ENCODE results near the gene GCLM. TPM values are rescaled to one million over a fixed set of nuclear protein-coding genes. Genes with fewer than 3 reads are reported as not detected.

Gene GCLM
- total and polyA plus RNA-seq, 9 of the 15 experiments (the other 6 are each of a cell fraction or from before 2014, with no cell fraction given) = 9.3 to 71.6 (median 24.5) TPM

DNA sequence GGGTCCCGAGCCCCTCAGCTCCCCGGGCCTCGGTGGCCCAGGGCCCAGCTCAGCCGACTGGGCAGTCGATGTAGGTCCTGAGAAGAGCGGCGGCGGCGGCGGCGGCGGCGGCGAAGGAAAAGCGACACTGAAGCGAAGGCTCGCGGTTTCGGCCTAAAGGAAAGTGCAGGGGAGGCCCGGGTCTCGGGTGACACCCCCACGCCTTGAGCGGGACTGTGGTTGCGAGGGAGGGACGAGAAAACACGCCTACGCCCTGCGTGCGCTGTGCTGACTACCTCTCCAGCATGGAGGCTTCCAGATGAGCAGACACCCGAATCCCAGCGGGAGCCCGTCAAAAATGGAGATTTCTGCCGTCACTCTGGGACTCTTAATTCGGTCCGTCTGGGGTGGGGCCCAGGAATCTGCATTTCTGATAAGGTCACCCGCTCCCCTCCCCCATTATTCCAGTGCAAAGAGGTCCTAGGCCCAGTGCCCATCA, 61.4 kb downstream of the GCLM start (continued):
- TF ChIP-seq DACH1 (IDR thresholded peaks at IDR 0.05; ENCODE audit: partially characterized antibody) (no peak), GABPA (tag; conservative IDR thresholded peaks at IDR 0.05; ENCODE audit: low read depth) (no peak), NR2C2 (CRISPR knock-in tag; IDR thresholded peaks at IDR 0.05) (no peak), NR2C2 (tag; IDR thresholded peaks at IDR 0.05) (peak; percentile 52), DPF2 (IDR thresholded peaks at IDR 0.05) (peak; percentile 56; the same call in 1 of the 2 replicates), ZC3H11A (IDR thresholded peaks at IDR 0.05; ENCODE audit: low read depth, low read length) (no peak), SAFB (IDR thresholded peaks at IDR 0.05; ENCODE audit: borderline replicate concordance, low read depth, low read length) (peak; percentile 45; the same call in 1 of the 2 replicates), PCBP1 (IDR thresholded peaks at IDR 0.05; ENCODE audit: low read depth, low read length, poor library complexity, severe bottlenecking) (no peak), GABPB2 (CRISPR knock-in tag; conservative IDR thresholded peaks at IDR 0.05) (no peak), ERF (CRISPR knock-in tag; IDR thresholded peaks at IDR 0.05) (no peak), RNF219 (CRISPR knock-in tag; IDR thresholded peaks at IDR 0.05) (no peak), RCOR1 (IDR thresholded peaks at IDR 0.05; ENCODE audit: borderline replicate concordance in 1 of 2, low read depth in 2 of 2, low read length in 2 of 2) (peak in 1 of 2 experiments; percentile 76; a peak in 2 of 4 replicates), SP2 (IDR thresholded peaks at IDR 0.05; ENCODE audit: extremely low read depth, low read depth, low read length, poor library complexity, severe bottlenecking) (no peak), RAD51 (IDR thresholded peaks at IDR 0.05; ENCODE audit: borderline replicate concordance, low read depth) (no peak), GTF2B (IDR thresholded peaks at IDR 0.05; ENCODE audit: extremely low read depth, insufficient read length) (peak; percentile 36), TEAD4 (IDR thresholded peaks at IDR 0.05; ENCODE audit: low read length) (peak; percentile 53; the same call in 1 of the 2 replicates), TEAD4 (CRISPR knock-in tag; IDR thresholded peaks at IDR 0.05; ENCODE audit: borderline replicate concordance) (no peak), CREM (IDR thresholded peaks at IDR 0.05; ENCODE audit: low read depth) (peak; percentile 36), MTA3 (IDR thresholded peaks at IDR 0.05; ENCODE audit: borderline replicate concordance) (peak; percentile 35; the same call in 1 of the 2 replicates), HDAC2 (IDR thresholded peaks at IDR 0.05) (peak; percentile 11; the same call in 1 of the 2 replicates), MAFG (tag; conservative IDR thresholded peaks at IDR 0.05) (no peak), ZBTB5 (IDR thresholded peaks at IDR 0.05) (no peak), SRSF3 (IDR thresholded peaks at IDR 0.05; ENCODE audit: insufficient read depth, low read length) (no peak), HNRNPLL (IDR thresholded peaks at IDR 0.05; ENCODE audit: low read depth, low read length, poor library complexity, severe bottlenecking) (no peak), NCOA1 (IDR thresholded peaks at IDR 0.05; ENCODE audit: low read depth) (no peak), TARDBP (IDR thresholded peaks at IDR 0.05) (0 out of 2 replicates have a peak, but pooled peaks have one; percentile 16), NFE2L1 (tag; IDR thresholded peaks at IDR 0.05; ENCODE audit: borderline replicate concordance, low read depth) (no peak)

Data from K562 (cell line).